HG02885 (cell line): ENCODE results near the gene SOX9.
A peak's percentile ranks its signal among the peaks of the same experiment; 100 is the strongest.
"Not testable (repeated sequence)": the region's sequence is repeated elsewhere in the genome, so short reads cannot be mapped to it uniquely, and the experiment has no call there.

ENCODE experiments used
- ATAC-seq: cut with Tn5 transposase; IDR thresholded peaks from one replicate; pipeline ENCODE4 v1.9.1; 2021; ENCODE audit warnings: mild to moderate bottlenecking; ENCODE audit not compliant: unreplicated experiment, poor library complexity

Gene SOX9

DNA sequence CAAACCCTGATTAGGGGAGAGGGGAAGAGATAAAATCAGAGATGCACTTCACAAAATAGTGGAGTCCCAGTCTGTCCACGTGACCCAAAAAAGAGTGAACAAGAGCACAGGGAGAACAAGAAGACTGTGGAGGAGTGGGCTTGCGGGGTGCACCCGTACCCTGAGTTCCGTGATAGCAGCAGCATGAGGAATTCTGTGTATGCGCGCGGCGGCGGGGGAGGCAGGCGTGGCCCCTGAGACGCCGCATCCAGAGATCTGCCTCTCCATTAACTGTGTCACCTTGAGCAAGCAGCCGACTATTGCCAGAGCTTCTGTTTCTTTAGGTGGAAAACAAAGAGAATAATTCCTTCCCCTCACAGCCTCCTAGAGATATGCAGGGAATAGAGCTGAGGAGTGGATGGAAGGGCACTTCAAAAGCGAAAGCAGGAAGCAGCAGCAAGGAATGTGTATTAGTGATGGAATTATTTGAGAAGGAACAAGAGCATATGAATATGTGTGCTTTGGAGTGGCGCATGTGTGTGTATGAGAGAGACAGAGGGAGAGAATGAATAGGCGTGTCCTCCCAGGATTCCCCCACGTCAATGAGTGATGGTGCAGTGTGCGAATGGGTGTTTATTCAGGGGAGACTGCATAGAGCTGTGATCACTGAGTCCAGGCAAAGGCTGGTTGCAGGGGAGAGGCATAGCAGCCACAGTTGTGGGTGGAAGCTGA, 10.4 kb upstream of the SOX9 start:
- ATAC-seq = no peak

DNA sequence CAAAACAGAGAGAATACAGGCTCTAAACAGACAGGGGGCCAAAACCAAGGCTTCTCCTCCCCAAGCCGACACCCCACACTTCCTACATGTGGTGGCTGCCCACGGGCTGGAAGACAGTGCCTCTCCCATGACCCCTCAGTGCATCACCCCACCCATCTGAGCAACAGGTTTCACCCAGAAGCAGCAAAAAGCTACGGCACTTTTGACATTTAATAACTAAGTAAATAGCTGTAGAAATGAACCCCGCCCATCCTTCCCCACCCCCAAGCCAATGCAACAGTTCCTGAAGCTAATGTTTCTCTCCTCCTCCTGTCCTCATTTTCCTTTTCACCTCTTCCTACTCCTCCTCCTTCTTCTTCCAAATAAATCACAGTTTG, 9.9 kb upstream of the SOX9 start:
- ATAC-seq = no peak

DNA sequence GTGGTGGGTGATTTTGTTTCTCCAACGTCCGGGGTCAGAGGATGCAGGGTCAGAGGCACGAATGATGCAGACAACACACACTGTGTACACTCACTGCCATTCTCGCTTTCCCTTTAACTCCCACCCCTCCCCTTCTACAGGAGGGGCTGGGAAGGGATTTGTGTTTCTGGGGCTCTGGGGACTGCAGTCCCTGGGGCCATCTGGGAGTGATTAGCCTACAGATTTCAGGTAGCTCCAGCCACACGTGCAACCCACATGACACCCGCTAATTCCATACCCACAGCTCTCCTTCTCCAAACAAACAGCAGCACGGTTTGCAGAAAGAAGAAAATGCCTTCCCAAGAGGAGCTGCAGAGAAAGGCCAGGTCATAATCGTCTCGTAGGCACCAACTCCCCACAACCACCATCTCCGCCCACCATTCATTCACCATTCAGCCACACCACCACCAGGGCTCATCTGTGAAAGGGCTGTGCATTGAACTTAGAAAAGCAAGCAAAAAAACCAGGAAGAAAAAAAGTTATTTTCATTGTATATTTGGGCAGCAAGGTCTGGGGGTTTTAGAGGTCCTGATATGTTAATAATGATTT, 9.4 kb upstream of the SOX9 start:
- ATAC-seq = no peak

DNA sequence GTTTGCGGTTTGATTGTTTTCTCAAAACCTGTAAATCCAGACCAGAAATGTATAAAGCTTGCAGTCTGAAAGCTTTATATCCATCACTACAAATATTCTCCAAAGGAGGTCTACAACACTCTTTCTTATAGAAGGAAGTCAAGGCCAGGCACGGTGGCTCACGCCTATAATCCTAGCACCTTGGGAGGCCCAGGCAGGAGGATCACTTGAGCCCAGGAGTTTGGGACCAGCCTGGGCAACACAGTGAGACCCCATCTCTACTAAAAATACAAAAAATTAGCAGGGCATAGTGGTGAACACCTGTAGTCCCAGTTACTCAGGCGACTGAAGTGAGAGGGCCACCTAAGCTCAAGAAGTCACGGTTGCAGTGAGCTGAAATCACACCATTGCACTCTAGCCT, 8.9 kb upstream of the SOX9 start:
- ATAC-seq = not testable (repeated sequence)

DNA sequence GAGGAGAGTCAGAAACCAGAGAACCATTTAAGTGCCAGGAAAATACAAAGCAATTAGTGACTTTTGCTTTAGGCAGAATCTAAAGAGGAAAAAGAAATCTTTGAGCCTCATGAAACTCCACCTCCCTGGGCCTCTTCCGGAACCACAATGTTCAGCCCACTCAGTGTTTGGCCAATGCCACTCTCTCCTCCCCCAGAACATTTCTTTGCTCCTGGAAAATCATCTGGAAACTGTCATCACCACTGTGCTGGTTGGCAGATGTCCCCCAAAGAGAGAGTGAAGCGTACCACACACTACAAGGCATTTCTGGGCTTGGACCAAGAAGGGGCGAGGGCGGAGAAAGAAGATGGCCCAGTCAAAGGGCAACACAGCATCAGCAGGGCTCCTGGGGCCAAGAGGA, 7.1 kb upstream of the SOX9 start:
- ATAC-seq = no peak

DNA sequence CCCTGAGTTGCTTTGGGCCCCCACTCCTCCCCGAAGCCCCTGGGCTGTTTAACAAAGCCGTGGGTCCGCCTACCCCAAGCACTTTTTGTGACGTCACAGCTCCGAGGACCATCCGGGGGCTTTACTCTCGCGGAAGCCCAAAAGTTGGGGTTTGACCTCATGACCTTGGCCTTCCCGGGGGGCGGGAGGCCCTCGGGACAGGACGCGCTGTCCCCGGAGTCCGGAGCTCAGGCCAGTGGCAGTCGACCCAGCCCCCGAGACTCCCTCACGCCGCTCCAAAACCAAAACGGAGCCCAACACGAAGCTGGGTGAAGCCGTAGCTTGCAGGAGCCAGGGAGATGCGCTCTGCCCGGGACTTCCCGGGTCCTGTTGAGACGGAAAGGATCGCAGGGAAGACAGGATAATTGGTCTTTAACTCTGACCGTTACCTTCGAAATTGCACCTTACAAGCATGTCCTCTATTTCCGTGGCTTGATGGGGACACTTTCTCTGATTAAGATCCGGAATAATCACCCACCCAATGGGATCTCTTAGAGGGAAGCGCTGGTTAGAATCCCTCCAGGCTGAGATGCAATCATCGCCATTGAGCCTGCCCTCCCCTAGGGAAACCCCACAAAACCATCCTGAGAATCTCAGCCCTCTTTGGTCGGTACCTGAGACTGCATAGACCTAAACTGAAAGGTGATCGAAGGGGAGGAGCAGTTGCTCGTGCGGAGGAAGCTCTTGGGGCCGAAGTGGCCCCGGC, 4.9 kb upstream of the SOX9 start:
- ATAC-seq = no peak

DNA sequence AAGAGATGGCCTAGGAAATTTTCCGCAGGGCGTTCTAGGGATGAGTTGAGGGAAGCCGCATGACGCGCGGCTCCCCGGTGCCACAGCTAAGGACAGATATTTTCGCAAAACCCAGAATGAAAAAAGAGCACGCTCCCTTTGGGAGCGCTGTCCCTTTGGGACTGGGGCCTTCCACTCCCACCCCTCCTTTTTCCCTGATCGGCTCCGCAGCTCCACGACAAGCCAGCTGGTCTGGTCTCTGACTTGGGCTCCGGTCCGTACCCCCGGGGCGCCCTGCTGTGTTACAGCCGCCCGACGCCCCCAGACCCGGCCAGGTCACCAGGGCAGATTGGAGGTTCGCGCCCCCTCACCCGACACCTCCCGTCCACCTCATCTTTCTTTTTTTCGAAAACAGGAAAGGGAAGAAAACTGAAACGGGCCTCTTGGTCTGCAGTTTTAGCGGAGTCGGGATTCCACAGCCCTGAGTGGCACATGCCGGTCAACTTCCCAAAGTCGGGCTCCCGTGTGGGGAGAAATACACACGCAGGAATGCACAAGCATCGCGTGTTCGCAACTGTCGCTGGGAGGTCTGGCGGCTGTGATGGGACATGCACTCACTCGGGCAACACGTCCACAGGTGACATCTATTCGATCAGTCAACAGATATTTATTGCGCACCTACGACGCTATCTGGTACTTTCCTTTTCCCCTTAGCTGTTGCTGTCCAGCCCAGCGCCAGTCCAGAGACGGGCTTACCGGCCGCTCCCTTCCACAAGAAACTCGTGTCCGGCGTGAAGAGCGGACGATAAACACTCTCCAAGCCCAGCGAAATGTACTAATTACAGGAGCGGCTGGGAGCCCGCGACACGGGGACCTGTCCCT, 3.9 kb upstream of the SOX9 start:
- no peak for ATAC-seq

DNA sequence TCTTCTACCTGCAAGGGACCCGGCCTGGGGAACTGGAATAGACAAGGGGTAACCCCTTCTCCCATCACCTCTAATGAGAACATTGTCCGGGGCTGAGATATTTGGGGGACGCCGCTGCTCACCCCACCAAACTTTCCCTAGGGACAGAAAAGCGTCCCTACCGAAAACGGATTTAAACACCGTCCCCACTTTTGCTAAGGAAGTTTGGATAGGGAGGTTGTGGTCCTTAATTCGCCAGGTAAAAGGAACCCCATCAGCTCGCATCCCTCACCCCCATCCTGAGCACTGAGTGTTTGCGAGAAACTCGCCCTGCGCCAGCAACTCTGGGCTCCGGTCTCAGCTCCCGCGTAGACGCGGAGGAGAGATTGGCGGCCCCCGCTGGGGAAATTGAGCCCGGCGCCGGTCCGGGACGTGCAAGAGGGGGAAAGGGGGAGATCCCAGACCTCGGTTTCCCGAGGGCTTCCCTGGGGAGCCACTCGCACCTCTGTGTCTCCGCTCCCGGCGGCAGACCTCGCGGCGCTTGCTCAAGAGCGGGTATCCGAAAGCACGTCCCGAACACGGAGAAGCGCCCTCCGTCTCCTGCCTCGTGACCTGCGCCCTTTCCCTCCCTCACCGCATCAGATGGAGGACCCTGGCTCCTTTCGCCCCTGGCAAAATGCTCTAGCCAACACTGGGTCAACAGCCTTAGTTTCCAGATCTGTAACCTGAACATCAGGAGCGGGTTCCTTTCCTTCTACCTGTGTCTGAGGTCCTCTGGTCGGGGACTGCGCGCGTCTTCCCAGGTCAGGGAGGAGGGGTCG, 3.1 kb upstream of the SOX9 start:
- ATAC-seq = no peak

DNA sequence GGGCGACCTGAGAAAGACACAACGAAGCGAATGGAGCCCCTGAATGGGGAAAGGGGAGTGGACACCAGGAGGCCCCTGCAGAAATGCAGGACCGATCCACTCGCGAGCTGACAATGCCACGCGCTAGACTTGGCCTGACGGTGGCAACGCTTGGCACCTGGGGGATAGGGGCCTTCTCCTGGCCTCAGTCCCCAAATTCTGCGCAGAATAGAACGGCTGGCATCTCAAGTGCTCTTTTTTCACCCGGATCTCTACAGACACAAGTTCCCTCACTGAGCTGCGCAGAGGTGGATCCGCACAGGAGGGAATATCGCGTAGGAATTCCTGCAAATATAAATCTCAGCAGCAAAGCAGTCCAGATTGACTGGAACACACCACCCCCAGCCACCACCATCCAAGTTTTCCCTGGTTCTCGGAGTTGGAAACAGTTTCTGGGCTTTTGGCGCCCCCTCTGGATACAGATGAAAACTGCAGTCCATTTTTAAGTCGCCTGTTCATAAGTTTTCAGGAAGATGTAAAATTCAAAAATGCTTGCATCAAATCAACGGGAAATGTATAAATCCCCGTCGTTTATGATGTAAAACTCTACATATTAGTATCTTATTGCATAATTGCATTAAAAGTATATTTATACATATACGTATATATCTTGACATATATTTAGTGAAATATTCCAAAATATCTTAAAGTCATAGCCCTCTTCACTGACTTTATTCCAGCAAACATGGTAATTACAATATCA, 2.3 kb upstream of the SOX9 start:
- no peak for ATAC-seq

DNA sequence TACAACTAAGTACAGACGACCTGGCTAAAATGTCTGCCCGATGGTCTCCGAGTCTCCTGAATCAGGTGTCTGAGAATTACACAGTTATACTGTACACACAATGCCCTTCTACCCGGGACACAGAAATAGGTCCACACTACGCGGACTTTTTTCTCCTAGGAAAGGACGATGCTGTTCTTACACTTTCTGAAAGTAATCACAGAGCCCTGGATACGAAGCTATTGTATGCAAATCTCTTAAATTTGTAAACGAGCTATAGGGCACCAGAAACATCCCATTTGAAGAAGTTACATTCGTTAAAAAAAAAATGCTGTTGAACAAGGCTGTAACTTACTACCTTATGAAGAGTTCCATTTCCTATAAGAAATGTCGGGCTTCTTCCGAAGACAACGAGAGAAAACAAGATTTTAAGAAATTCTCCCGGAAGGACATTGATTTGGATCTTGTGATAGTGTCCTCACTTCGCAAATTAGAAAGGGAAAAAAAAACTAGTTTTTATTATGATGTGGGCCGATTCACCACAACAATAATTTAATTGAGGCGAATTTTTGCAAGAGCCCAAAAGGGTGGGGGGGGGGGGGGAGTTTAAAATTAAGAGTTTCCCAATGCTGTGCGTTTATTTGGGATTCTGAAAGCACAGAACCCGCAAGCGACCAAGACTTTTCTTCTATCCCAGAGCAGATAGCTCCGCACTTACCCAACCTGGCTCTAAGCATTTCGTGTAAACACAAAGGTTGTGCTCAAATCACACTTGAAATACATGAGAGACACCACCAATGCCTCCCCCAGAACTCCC, 1.5 kb upstream of the SOX9 start:
- ATAC-seq = no peak

DNA sequence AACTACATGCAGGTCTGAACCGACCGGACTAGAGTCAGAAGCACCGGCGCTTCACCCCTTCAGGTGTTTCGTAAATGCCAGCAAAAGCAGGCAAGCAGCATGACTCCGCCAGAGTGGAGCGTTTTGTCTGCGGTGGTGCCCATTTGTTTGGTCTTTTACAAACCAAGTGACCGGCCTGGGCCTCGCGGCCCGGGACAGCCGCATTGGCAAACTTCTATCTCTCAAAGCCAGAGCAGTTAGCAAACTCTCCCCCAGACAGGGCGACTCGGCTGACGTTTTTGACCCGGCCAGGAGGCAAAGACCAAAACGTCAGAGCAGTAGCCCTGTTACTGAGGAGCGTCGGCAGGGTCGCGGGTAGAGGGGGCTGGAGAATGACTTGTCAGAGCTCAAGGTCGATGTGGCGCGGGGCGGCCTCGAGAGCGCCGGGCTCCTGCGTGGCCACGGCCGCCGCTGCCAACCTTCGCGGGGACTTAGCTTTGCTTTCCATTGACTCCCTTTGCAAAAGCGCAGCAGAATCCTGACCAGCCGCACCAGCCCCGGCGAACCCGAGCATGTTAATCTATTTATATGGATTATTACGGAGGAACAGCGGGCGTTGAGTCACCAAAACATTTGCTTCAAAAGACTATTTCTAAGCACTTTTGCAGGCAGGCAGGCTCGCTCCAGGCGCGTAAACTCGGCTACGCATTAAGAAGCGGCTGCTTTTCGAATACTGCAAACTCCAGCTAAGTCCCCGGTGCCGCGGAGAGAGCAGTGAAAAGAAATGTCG, 763 bp upstream of the SOX9 start:
- no peak for ATAC-seq

DNA sequence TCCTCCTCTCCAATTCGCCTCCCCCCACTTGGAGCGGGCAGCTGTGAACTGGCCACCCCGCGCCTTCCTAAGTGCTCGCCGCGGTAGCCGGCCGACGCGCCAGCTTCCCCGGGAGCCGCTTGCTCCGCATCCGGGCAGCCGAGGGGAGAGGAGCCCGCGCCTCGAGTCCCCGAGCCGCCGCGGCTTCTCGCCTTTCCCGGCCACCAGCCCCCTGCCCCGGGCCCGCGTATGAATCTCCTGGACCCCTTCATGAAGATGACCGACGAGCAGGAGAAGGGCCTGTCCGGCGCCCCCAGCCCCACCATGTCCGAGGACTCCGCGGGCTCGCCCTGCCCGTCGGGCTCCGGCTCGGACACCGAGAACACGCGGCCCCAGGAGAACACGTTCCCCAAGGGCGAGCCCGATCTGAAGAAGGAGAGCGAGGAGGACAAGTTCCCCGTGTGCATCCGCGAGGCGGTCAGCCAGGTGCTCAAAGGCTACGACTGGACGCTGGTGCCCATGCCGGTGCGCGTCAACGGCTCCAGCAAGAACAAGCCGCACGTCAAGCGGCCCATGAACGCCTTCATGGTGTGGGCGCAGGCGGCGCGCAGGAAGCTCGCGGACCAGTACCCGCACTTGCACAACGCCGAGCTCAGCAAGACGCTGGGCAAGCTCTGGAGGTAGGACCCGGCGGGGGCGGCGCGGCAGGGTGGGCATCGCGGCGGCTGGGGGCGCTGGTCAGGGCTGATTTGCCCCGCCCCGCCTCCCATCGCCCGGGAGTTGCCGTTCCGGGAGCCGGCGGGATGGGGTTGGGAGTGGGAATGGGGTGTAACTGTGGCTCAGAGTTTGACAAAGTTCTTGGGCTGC, 567 bp downstream of the SOX9 start:
- peak; percentile 36 for ATAC-seq

DNA sequence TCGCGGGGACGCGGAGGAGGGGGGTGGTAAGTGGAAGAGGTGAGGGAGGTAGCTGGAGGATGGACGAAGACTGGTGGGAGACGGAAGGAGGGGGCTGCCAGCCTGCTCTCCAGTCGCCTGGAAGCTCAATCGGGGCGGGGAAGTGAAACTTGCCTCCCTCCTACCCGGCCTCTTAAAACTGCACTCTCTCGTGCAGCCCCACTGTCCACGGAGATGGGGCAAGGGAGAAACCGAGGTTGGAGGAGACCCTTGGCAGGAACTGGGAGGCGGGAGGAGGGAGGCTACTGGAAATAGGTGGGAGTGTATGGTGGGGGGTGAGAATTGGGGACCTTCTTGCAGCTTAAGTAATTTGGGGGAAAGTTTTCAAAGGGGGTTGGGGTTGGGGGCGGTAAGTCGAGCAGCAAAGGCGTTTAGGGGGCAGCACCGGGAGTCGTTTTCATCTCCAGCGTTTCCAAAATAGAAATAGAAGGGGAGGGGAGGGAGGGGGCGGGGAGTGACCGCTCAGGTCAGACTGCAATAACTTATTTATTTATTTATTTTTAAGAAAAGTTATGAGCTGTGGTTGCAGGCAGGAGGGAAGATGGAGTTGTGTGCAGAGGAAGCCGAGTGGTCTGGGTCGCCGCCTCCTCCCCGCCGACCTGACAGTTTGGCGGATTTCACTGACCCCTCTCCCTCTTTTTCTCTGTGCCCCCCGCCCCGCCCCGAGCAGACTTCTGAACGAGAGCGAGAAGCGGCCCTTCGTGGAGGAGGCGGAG, 1.4 kb downstream of the SOX9 start:
- peak; percentile 9 for ATAC-seq

DNA sequence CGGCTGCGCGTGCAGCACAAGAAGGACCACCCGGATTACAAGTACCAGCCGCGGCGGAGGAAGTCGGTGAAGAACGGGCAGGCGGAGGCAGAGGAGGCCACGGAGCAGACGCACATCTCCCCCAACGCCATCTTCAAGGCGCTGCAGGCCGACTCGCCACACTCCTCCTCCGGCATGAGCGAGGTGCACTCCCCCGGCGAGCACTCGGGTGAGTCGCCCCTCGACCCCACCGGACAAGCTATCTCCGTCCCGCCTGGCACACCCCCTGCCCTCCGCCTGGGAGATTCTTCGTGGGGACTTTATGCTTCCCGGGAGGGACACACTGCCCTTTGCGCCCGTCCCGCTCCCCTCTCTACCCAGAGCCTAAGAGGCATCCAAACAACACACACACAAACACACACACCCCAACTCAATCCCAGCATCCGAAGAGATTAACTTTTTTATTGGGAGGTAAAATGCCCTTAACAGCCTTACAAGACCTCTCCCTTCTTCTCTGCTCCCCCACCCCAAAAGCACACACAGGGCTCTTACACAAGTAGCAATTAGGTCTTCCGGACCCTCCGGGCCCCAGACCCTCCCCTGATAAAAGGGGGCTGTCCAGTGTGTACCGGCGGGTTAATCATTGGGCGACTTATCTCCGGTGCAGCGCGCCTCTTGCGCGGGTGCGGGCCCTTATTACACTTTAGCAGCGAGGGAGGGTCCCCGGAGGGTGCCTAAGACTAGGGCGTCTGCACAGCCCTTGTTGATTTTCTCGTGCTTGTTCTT, 2.1 kb downstream of the SOX9 start:
- no peak for ATAC-seq
